Right cardiac atrium (tissue), 5 donors: ENCODE data around the gene MMP11. TPM values are rescaled to one million over a fixed set of nuclear protein-coding genes. Genes with fewer than 3 reads are reported as not detected.
A peak's percentile ranks its signal among the peaks of the same experiment; 100 is the strongest.

Experiments used
- ATAC-seq, 2 donors: fragments of 200-7000 bp; cut with Tn5 transposase; one replicate each; pipeline versions ENCODE4 v1.8.0 to v1.9.1; 2020; ENCODE audit warnings: moderate library complexity in 2 of 2, mild to moderate bottlenecking in 1 of 2
- DNase-seq, 3 donors: peaks; one replicate each; pipeline ENCODE4 v3.0.0-alpha.2; 2020
- H3K27ac ChIP-seq: one replicate; pipeline ENCODE4 v1.5.1; 2013; ENCODE audit warnings: mild to moderate bottlenecking, low read length, control low read depth, moderate library complexity
- H3K27me3 ChIP-seq: one replicate; pipeline ENCODE4 v1.6.1; 2013; ENCODE audit not compliant: control insufficient read depth, insufficient read depth
- H3K4me1 ChIP-seq: one replicate; pipeline ENCODE4 v1.6.1; 2013; ENCODE audit warnings: low read length; ENCODE audit not compliant: control insufficient read depth, insufficient read depth
- H3K4me3 ChIP-seq: one replicate; pipeline ENCODE4 v1.5.1; 2013; ENCODE audit warnings: low read length, control low read depth
- H3K9me3 ChIP-seq: one replicate; pipeline ENCODE4 v1.6.1; 2013; ENCODE audit warnings: low read length; ENCODE audit not compliant: control insufficient read depth
- WGBS: extraction: QIAGEN DNeasy Blood & Tissue Kit; methylation state at CpG from one replicate; pipeline ENCODE4 v1.1.7; 2013; 5-methylcytosine and 5-hydroxymethylcytosine counted together
- intact Hi-C, 4 donors: fragments of 100-400 bp; cut with DNase I; formaldehyde crosslinking; loops; one replicate each; pipeline versions ENCODE4 v1.11.0 to v1.14.0; 2022 to 2023
- polyA plus RNA-seq: library from polyadenylated mRNA; stranded (reverse); fragments of 200-250 nt; gene quantifications from one replicate; pipeline ENCODE4 v1.2.3, GENCODE V29; 2013
- total RNA-seq, 4 donors: library from RNA; stranded (reverse); fragmentation: NEBNext Ultra II Directional; extraction: Animal tissue kit (Norgen Biotek cat#: 25700); gene quantifications; one replicate each; pipeline ENCODE4 v1.2.1, GENCODE V29; 2021
- donor health status: healthy with polysubstance abuse.
- donor health status: DM: no; HTN: yes; CAD: no.
- donor health status: DM: no; HTN: no; CAD: no.
- donor health status: DM: no; HTN: yes; CAD: no; lungs with severe emphysema.
- donor health status: DM: yes; HTN: yes; CAD: no.

Gene MMP11
- total and polyA plus RNA-seq, 5 donors, result 2.8 to 15.4 (median 9.3) TPM

DNA sequence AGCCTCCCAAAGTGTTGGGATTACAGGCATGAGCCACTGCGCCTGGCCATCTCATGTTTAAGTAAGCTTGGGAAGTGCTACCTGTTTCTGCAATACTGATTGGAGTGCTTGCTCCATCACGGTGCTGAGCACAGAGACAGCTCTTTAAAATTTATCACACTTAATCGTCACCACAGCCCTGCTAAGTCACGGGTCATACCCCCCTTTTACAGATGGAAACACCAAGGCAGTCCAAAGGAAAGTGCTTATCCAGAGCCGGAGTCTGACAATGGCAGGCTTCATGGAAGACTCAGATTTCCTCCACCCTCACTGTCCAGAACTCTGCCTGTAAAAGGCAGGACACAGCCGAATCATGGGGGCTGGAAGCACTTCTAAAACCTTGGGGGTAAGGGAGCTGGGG, 12.6 kb upstream of the MMP11 start:
- intact Hi-C loops, result loop anchor here in 1 of 4 donors (10.0 kb wide), 1 partner anchor 235 kb away; no protein-coding TSS in a partner anchor
- H3K9me3 ChIP-seq, result no peaks in the 10 kb centered on the region
- H3K27ac ChIP-seq, result no peak overlapping the region
- WGBS, result 79% methylated on average over 6 of the region's 6 CpGs
- no peaks in the 10 kb centered on the region for H3K4me1 ChIP-seq
- H3K27me3 ChIP-seq, result no peaks in the 10 kb centered on the region
- DNase-seq (no peak), ATAC-seq (no peak)
- H3K4me3 ChIP-seq, result no peak overlapping the region

GRCh38 chr22:23762842-23763578, 9.6 kb upstream of the MMP11 start, which contains the start of gene C22orf15:
Gene C22orf15, plus strand, starts transcription at chr22:23762990. Its CDS starts 317 bp downstream, at chr22:23763307.
- intact Hi-C loops, result loop anchor here in 1 of 4 donors (10.0 kb wide), 1 partner anchor 238 kb away; no protein-coding TSS in a partner anchor
- H3K27me3 ChIP-seq, result no peaks in the 10 kb centered on the region
- no peaks in the 10 kb centered on the region for H3K9me3 ChIP-seq
- WGBS, result 31% methylated on average over 23 of the region's 23 CpGs
- no peak within 1 kb of the TSS for H3K4me3 ChIP-seq
- H3K27ac ChIP-seq, result no peak within 1 kb of the TSS
- DNase-seq, result peak in 1 of 3 donors; percentile 73
- ATAC-seq, result peak; percentile 9 to 28
- no peaks in the 10 kb centered on the region for H3K4me1 ChIP-seq

DNA sequence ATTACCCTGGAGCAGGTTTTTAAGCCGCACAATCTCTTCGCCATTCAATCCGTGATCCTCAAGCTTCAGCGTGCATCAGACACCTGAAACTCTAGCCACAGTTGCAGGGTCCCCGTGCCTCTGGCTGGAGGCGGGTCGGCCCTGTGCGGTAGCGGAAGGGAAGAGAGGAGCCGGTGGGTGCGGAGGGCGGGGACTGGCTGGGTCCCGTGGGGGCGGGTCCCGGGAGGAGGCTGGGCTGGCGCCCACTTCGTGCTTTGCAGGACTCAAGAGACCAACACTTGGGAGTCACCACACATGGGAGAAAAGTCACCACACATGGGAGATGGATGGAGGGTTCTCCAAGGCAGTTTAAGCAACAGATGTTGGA, 9.1 kb upstream of the MMP11 start:
- intact Hi-C loops, result loop anchor here in 1 of 4 donors (10.0 kb wide), 1 partner anchor 239 kb away; no protein-coding TSS in a partner anchor
- ATAC-seq (no peak), DNase-seq (peak in 2 of 3 donors; percentile 77 to 82)
- no peak overlapping the region for H3K4me3 ChIP-seq
- H3K4me1 ChIP-seq, result no peaks in the 10 kb centered on the region
- no peak overlapping the region for H3K27ac ChIP-seq
- no peaks in the 10 kb centered on the region for H3K27me3 ChIP-seq
- WGBS, result 25% methylated on average over 17 of the region's 17 CpGs
- no peaks in the 10 kb centered on the region for H3K9me3 ChIP-seq

DNA sequence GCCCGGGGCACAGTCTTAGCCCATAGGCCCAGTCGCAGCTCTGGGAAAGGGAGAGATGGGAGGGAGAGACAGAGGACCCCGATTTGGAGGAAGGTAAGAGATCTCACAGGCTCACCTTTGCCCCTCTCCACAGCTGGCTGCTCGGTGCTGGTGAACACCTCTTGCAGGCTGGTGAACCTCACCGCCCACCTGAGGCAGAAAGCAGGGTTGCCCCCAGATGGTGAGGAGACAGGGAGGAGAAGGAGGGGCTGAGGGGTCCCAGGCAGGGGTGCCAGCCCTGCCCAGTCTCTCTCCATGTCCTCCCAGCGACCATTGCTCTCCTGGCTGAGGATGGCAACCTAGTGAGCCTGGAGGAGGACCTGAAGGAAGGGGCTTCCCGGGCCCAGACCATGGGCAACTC, 8.7 kb upstream of the MMP11 start:
- WGBS, result 63% methylated on average over 7 of the region's 7 CpGs
- no peak overlapping the region for H3K4me3 ChIP-seq
- H3K4me1 ChIP-seq, result no peaks in the 10 kb centered on the region

GRCh38 chr22:23764899-23765881, 7.5 kb upstream of the MMP11 start:
- Histone ChIP-seq H3K27me3 (no peaks in the 10 kb centered on the region), H3K27ac (peak overlapping the region; percentile 7), H3K4me1 (no peaks in the 10 kb centered on the region), H3K4me3 (no peak overlapping the region), H3K9me3 (no peaks in the 10 kb centered on the region)
- 79% methylated on average over 9 of the region's 9 CpGs for WGBS
- intact Hi-C loops, result loop anchor here (5.0 to 10.0 kb wide), 2 partner anchors 82 to 240 kb away; no protein-coding TSS in a partner anchor
- peak in 1 of 3 donors; percentile 43 for DNase-seq
- ATAC-seq, result no peak

More for the DNA sequence above, 8.7 kb upstream of the MMP11 start:
- peak in 1 of 3 donors; percentile 31 for DNase-seq
- intact Hi-C loops, result loop anchor here in 1 of 4 donors (10.0 kb wide), 1 partner anchor 239 kb away; no protein-coding TSS in a partner anchor
- Histone ChIP-seq H3K9me3 (no peaks in the 10 kb centered on the region), H3K27me3 (no peaks in the 10 kb centered on the region), H3K27ac (no peak overlapping the region)
- ATAC-seq, result no peak

DNA sequence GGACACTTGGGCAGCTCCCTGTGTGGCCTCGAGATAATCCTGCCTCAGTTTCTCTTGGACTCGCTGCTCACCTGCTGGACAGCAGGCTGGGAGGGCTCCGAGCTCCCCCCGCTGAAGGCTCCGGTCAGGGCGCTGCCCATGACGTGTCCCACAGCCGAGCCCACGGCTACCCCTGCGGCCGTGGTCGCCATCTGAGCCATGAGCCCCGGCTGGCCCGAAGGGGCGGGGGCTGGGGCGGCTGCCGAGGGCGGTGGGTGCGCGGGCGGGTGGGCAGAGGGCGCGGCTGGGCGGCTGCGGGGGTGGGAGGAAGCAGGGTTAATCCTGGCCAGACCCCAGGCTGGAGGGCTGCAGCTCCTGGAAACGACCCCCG, 5.4 kb upstream of the MMP11 start:
- DNase-seq (peak in 1 of 3 donors; percentile 66), ATAC-seq (peak; percentile 0 to 4)
- peak overlapping the region; percentile 65 for H3K4me3 ChIP-seq
- H3K9me3 ChIP-seq, result no peaks in the 10 kb centered on the region
- peak overlapping the region; percentile 90 for H3K27ac ChIP-seq
- no peaks in the 10 kb centered on the region for H3K4me1 ChIP-seq
- no peaks in the 10 kb centered on the region for H3K27me3 ChIP-seq
- 6% methylated on average over 27 of the region's 27 CpGs for WGBS
- intact Hi-C loops, result loop anchor here (5.0 to 10.0 kb wide), 2 partner anchors 80 to 242 kb away; no protein-coding TSS in a partner anchor

- intact Hi-C loops, result loop anchor here (5.0 to 10.0 kb wide), 2 partner anchors 79 to 243 kb away; no protein-coding TSS in a partner anchor
- Histone ChIP-seq H3K4me3 (peak within 1 kb of the TSS; percentile 65), H3K27ac (peak within 1 kb of the TSS; percentile 90), H3K27me3 (no peaks in the 10 kb centered on the region), H3K4me1 (no peaks in the 10 kb centered on the region), H3K9me3 (no peaks in the 10 kb centered on the region)
- DNase-seq, result peak; percentile 85 to 95 (median 94)
- ATAC-seq, result peak; percentile 79 to 83
- under 1% methylated on average over 63 of the region's 63 CpGs for WGBS
These were observed 4.7 kb upstream of the MMP11 start, which contains the start of gene CHCHD10 for GRCh38 chr22:23767673-23768548. Gene CHCHD10, minus strand, starts transcription at chr22:23767972. Its CDS starts 98 bp downstream, at chr22:23767874.

- intact Hi-C loops, result loop anchor here (5.0 to 10.0 kb wide), 2 partner anchors 78 to 245 kb away; no protein-coding TSS in a partner anchor
- 82% methylated on average over 6 of the region's 6 CpGs for WGBS
- DNase-seq (peak in 1 of 3 donors; percentile 55), ATAC-seq (no peak)
- no peak overlapping the region for H3K27ac ChIP-seq
- H3K9me3 ChIP-seq, result no peaks in the 10 kb centered on the region
- no peak overlapping the region for H3K4me3 ChIP-seq
- no peaks in the 10 kb centered on the region for H3K27me3 ChIP-seq
- H3K4me1 ChIP-seq, result no peaks in the 10 kb centered on the region
These were observed 3.2 kb upstream of the MMP11 start for GRCh38 chr22:23769321-23769965.

GRCh38 chr22:23772315-23772648, 367 bp upstream of the MMP11 start:
- intact Hi-C loops, result loop anchor here in 1 of 4 donors (5.0 kb wide), 1 partner anchor 75 kb away; no protein-coding TSS in a partner anchor
- Histone ChIP-seq H3K4me1 (no peaks in the 10 kb centered on the region), H3K4me3 (peak overlapping the region; percentile 62), H3K27me3 (no peaks in the 10 kb centered on the region), H3K27ac (no peak overlapping the region), H3K9me3 (no peaks in the 10 kb centered on the region)
- DNase-seq (no peak), ATAC-seq (no peak)
- 12% methylated on average over 6 of the region's 6 CpGs for WGBS
